Measurements from ENCODE around the gene OR51B2.

- TF ChIP-seq CTCF (conservative IDR thresholded peaks at IDR 0.05; ENCODE audit: low read length) (no peak), EZH2phosphoT487 (IDR thresholded peaks at IDR 0.05; ENCODE audit: borderline replicate concordance, low read depth, low read length) (no peak)
Observed at GRCh38 chr11:5339771-5340322, 15.8 kb upstream of the OR51B2 start.

All from OCI-LY7 (cell line).